Transverse colon (tissue), 4 donors: ENCODE measurements around the gene UEVLD.

ENCODE experiments used
- CTCF ChIP-seq, 5 experiments: fragments of 200-600 bp in 3 of 5; fragments of 450-650 bp in 2 of 5; sonication (generic) in 3 of 5; IDR thresholded peaks; 1 replicate in 2 of 5; 2 replicates in 3 of 5; pipeline ENCODE4 v1.5.1; 2016 to 2017; ENCODE audit warnings: antibody characterized with exemption in 5 of 5, inconsistent platforms in 3 of 5, mild to moderate bottlenecking in 2 of 5, moderate library complexity in 1 of 5
- EP300 ChIP-seq: sonication (generic); formaldehyde crosslinking; IDR thresholded peaks from one replicate; pipeline ENCODE4 v1.6.1; 2017; ENCODE audit warnings: antibody characterized with exemption, low read depth
- POLR2A ChIP-seq: fragments of 450-650 bp; IDR thresholded peaks from one replicate; pipeline ENCODE4 v1.6.1; 2016; ENCODE audit warnings: antibody characterized with exemption, mild to moderate bottlenecking, moderate library complexity
- POLR2AphosphoS5 ChIP-seq, 3 donors: sonication (generic); formaldehyde crosslinking; IDR thresholded peaks; one replicate each; pipeline ENCODE4 v1.6.1; 2016; ENCODE audit warnings: antibody characterized with exemption in 3 of 3

GRCh38 chr11:18495271-18495670, 93.3 kb downstream of the UEVLD start:
- no peak for TF ChIP-seq CTCF (IDR thresholded peaks at IDR 0.05)
- no peak for TF ChIP-seq POLR2A
- no peak for TF ChIP-seq POLR2AphosphoS5 (IDR thresholded peaks at IDR 0.05)
- no peak for TF ChIP-seq EP300
